ENCODE results near the gene NEUROD6. TPM values are rescaled to one million over a fixed set of nuclear protein-coding genes. Genes with fewer than 3 reads are reported as not detected.

NEUROD6 gene
- total RNA-seq, 2 experiments from 2014 or later: not detected

DNA sequence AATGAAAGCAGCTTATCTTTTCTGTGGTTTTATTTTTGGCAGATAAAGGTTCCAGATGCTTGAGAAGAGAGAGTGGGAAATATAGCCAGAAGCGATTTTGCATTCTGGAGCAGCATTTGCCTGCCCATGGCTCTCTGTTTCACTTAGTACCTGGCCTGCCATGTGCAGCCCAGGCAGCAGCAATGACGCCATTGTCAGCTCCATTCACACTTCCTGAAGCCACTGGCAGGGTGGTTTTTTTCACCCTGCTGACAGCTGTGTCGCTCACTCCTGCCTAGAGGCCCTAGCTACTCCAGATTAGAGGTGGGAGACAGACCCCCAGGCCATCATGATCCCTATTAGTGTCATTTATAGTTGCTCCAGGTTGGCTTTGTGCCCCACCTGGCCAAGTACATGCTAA is 30.1 kb upstream of the NEUROD6 start:
- ATAC-seq (ENCODE audit: poor library complexity) (no peak), DNase-seq (no peak)
- H3K4me3 Mint-ChIP-seq: no peak overlapping the region
- Histone ChIP-seq H3K4me1 (ENCODE audit: insufficient read depth, low read length) (no peaks in the 10 kb centered on the region), H3K27me3 (ENCODE audit: control insufficient read depth in 1 of 2, insufficient read depth in 2 of 2, low read length in 2 of 2) (no peaks in the 10 kb centered on the region), H3K27ac (ENCODE audit: low read depth in 1 of 2, low read length in 2 of 2) (no peak overlapping the region), H3K9me3 (ENCODE audit: control insufficient read depth in 1 of 2, insufficient read depth in 1 of 2, low read length in 2 of 2) (no peaks in the 10 kb centered on the region), H3K36me3 (ENCODE audit: insufficient read depth, low read length) (no peaks in the 10 kb centered on the region), H3K4me3 (ENCODE audit: low read length) (no peak overlapping the region)
- H3K27me3 Mint-ChIP-seq: no peaks in the 10 kb centered on the region
- H3K4me1 Mint-ChIP-seq (ENCODE audit: low read depth): no peaks in the 10 kb centered on the region
- CTCF ChIA-PET: no interaction called here
- no peaks in the 10 kb centered on the region for H3K9me3 Mint-ChIP-seq
- no peak overlapping the region for H3K27ac Mint-ChIP-seq
- H3K36me3 Mint-ChIP-seq (ENCODE audit: low read depth): no peaks in the 10 kb centered on the region
- no peak for TF ChIP-seq CTCF (IDR thresholded peaks at IDR 0.05)
- intact Hi-C loops (cut with DNase I, micrococcal nuclease): no loop called here
- POLR2A ChIA-PET: no interaction called here

GRCh38 chr7:31368620-31369019 is 28.1 kb upstream of the NEUROD6 start:
- CTCF ChIA-PET: no interaction called here

DNA sequence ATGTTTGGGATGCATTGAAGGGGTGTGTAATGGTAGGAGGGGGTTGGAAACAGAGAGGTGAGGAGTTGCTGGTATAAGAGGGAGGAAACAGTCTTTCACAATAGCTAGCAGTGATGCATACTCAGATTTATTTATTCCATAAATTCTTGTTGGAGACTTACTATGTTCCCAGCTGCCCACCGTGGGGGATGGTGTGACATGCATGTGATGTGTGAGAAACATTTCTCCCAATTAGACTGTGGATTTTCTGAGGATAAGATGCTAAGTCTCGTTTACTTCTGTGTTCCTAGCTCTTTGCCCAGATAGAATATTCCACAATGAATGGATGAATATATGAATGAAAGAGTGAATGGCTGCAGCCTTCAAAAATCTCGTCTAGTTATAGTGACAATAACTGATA is 23.0 kb upstream of the NEUROD6 start:
- ATAC-seq (ENCODE audit: poor library complexity) (no peak), DNase-seq (no peak)
- Mint-ChIP-seq H3K27me3 (no peaks in the 10 kb centered on the region), H3K27ac (no peak overlapping the region), H3K4me1 (ENCODE audit: low read depth) (no peaks in the 10 kb centered on the region), H3K36me3 (ENCODE audit: low read depth) (no peaks in the 10 kb centered on the region), H3K4me3 (no peak overlapping the region), H3K9me3 (peaks cover 3% of the 10 kb centered on the region)
- no peaks in the 10 kb centered on the region for H3K4me1 ChIP-seq (ENCODE audit: insufficient read depth, low read length)
- no peak overlapping the region for H3K4me3 ChIP-seq (ENCODE audit: low read length)
- no peak for TF ChIP-seq CTCF (IDR thresholded peaks at IDR 0.05)
- intact Hi-C loops (cut with DNase I, micrococcal nuclease): no loop called here
- no peaks in the 10 kb centered on the region for H3K36me3 ChIP-seq (ENCODE audit: insufficient read depth, low read length)
- H3K27me3 ChIP-seq (ENCODE audit: control insufficient read depth in 1 of 2, insufficient read depth in 2 of 2, low read length in 2 of 2): no peaks in the 10 kb centered on the region
- H3K9me3 ChIP-seq (ENCODE audit: control insufficient read depth in 1 of 2, insufficient read depth in 1 of 2, low read length in 2 of 2): peaks cover 0 to 6% of the 10 kb centered on the region in 2 experiments
- ChIA-PET POLR2A (no interaction called here), CTCF (no interaction called here)
- H3K27ac ChIP-seq (ENCODE audit: low read depth in 1 of 2, low read length in 2 of 2): no peak overlapping the region

More at GRCh38 chr7:31368620-31369019, 28.1 kb upstream of the NEUROD6 start:
- TF ChIP-seq CTCF (IDR thresholded peaks at IDR 0.05): no peak
- H3K4me3 ChIP-seq (ENCODE audit: low read length): no peak overlapping the region
- no peak for ATAC-seq (ENCODE audit: poor library complexity)
- Mint-ChIP-seq H3K9me3 (no peaks in the 10 kb centered on the region), H3K4me3 (no peak overlapping the region), H3K36me3 (ENCODE audit: low read depth) (no peaks in the 10 kb centered on the region), H3K27me3 (no peaks in the 10 kb centered on the region), H3K4me1 (ENCODE audit: low read depth) (no peaks in the 10 kb centered on the region), H3K27ac (no peak overlapping the region)
- H3K27me3 ChIP-seq (ENCODE audit: control insufficient read depth in 1 of 2, insufficient read depth in 2 of 2, low read length in 2 of 2): no peaks in the 10 kb centered on the region
- intact Hi-C loops (cut with DNase I, micrococcal nuclease): no loop called here
- no peak for DNase-seq
- H3K27ac ChIP-seq (ENCODE audit: low read depth in 1 of 2, low read length in 2 of 2): no peak overlapping the region
- no peaks in the 10 kb centered on the region for H3K36me3 ChIP-seq (ENCODE audit: insufficient read depth, low read length)
- no peaks in the 10 kb centered on the region for H3K4me1 ChIP-seq (ENCODE audit: insufficient read depth, low read length)
- POLR2A ChIA-PET: no interaction called here
- H3K9me3 ChIP-seq (ENCODE audit: control insufficient read depth in 1 of 2, insufficient read depth in 1 of 2, low read length in 2 of 2): peaks cover 0 to 6% of the 10 kb centered on the region in 2 experiments

Data from CD4-positive, alpha-beta T cell (primary cell).